ENCODE data around the gene OASL. TPM values are rescaled to one million over a fixed set of nuclear protein-coding genes. Genes with fewer than 3 reads are reported as not detected.

The OASL gene, protein sequence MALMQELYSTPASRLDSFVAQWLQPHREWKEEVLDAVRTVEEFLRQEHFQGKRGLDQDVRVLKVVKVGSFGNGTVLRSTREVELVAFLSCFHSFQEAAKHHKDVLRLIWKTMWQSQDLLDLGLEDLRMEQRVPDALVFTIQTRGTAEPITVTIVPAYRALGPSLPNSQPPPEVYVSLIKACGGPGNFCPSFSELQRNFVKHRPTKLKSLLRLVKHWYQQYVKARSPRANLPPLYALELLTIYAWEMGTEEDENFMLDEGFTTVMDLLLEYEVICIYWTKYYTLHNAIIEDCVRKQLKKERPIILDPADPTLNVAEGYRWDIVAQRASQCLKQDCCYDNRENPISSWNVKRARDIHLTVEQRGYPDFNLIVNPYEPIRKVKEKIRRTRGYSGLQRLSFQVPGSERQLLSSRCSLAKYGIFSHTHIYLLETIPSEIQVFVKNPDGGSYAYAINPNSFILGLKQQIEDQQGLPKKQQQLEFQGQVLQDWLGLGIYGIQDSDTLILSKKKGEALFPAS
- total RNA-seq (2022; extraction: Qiagen RNA extraction; ENCODE audit: low read depth), result 2.7 to 4.7 TPM (median 4.1 TPM) in 5 replicates

GRCh38 chr12:121038861-121039668, at the start of gene OASL:
OASL (minus strand) TSS chr12:121039246; CDS start chr12:121038971, 275 bp downstream.

GRCh38 chr12:121015825-121016766, 22.9 kb downstream of the OASL start, which contains the start of gene C12orf43:
C12orf43 (minus strand) TSS chr12:121016487; CDS start chr12:121016474, 13 bp downstream.

GRCh38 chr12:120978296-120979219, 60.5 kb downstream of the OASL start, which contains the start of gene HNF1A:
HNF1A (plus strand) TSS chr12:120978543; CDS start chr12:120978769, 226 bp downstream.

Other genes starting within 250 kb of the OASL start
- 29.5 to 50.9 TPM (median 49.0 TPM) in 5 replicates for gene SPPL3, start 134.9 kb downstream of the OASL start, total RNA-seq (2022; extraction: Qiagen RNA extraction; ENCODE audit: low read depth)
- gene HNF1A, start 60.7 kb downstream of the OASL start, total RNA-seq (2022; extraction: Qiagen RNA extraction; ENCODE audit: low read depth), result 3.9 to 5.3 TPM (median 4.5 TPM) in 5 replicates
- 21.8 to 25.0 TPM (median 24.3 TPM) in 5 replicates for gene C12orf43, start 22.8 kb downstream of the OASL start, total RNA-seq (2022; extraction: Qiagen RNA extraction; ENCODE audit: low read depth)
- not detected in 5 replicates for gene P2RX7, start 93.6 kb upstream of the OASL start, total RNA-seq (2022; extraction: Qiagen RNA extraction; ENCODE audit: low read depth)
- gene P2RX4, start 170.9 kb upstream of the OASL start, total RNA-seq (2022; extraction: Qiagen RNA extraction; ENCODE audit: low read depth), result 16.7 to 19.3 TPM (median 18.0 TPM) in 5 replicates

Measured in A549 treated with GW870086 at 1 μM for 4 hours (cell line).